ENCODE measurements around the gene DIAPH1.

The DIAPH1 gene

DNA sequence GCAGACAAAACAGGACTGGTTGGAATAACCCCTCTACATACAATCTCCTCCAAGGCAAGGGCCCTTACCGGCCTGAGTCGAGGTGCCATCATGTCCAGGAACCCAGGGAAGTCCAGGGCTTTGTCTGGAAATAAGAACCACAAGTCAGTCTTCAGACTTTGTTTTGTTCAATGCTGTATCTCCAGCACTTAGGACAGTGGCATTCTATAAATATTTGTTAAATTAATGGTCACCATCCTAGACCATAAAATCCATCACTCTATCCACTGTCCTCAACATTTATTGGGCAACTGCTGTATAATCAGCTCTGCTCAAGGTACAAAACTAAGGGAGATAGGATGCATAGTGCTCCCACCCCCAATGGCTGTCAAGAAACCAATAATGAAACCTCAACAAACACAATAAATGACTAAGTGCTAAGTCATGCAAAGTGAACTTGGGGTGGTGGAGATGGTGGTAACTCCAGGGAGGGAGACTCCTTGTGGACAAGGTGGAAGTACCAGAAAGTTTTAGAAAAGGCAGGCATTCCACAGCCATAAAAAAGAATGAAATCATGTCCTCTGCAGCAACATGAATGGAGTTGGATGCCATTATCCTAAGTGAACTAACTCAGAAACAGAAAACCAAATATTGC lies 23.0 kb upstream of the DIAPH1 start:
- Histone ChIP-seq H3K27ac (no peak overlapping the region), H3K4me3 (no peak overlapping the region)

DNA sequence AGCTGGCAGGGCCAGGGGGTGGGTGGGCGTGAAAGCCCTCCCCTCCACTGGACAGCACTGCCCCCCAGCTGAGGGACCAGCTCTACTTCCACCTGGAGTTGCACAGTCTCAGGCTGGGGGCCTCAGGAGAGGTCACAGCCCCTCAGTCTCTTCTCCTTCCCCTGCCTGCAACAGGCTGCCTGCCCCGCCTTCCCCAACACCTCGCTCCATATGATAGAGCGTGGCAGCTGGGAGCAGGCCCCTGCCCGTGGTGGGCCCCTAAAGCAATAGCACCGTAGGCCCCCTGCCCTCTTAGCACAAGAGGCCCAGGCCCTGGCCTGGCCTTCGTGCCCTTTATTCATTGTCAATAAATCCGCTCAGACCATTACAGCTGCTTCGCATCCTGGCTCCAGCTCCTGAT lies 21.9 kb upstream of the DIAPH1 start:
- Histone ChIP-seq H3K4me3 (no peak overlapping the region), H3K27ac (no peak overlapping the region)

DNA sequence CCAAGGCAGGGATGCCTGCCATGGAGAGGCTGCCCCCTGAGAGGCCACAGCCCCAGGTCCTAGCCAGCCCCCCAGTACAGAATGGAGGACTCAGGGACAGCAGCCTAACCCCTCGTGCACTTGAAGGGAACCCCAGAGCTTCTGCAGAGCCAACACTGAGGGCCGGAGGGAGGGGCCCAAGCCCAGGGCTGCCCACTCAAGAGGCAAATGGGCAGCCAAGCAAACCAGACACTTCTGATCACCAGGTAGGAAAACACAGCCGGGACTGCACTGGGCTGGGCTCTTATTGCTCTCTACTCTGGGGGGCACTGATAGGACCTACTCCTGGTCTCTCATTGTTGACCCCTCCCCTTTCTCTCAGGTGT lies 21.2 kb upstream of the DIAPH1 start:
- Histone ChIP-seq H3K27ac (no peak overlapping the region), H3K4me3 (no peak overlapping the region)

DNA sequence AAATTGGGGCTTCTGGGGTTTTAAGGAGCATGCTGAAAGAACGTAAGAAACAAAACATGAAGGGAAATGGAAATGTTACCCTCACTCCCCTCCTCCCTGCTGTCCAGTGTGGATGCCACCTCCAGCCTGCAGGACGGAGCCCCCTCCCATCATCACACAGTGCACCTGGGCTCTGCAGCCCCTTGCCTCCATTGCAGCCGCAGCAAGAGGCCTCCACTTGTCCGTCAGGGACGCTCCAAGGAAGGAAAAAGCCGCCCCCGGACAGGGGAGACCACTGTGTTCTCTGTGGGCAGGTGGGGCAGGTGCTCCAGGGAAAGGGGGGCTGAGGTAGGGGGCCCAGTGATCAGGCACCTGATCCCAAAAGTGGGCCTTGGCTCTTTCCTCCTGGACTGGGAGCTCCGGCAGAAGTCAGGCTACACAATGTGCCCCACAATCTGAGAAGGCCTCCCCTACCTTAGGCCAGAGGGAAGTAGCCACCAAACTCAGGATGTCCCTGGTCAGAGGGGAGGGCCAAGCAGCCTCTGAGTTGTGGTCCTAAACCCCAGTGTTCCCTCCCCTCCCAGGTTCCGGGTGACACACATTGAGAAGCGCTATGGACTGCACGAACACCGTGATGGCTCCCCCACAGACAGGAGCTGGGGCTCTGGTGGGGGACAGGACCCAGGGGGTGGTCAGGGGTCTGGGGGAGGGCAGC lies 20.7 kb upstream of the DIAPH1 start:
- Histone ChIP-seq H3K27ac (no peak overlapping the region), H3K4me3 (no peak overlapping the region)

DNA sequence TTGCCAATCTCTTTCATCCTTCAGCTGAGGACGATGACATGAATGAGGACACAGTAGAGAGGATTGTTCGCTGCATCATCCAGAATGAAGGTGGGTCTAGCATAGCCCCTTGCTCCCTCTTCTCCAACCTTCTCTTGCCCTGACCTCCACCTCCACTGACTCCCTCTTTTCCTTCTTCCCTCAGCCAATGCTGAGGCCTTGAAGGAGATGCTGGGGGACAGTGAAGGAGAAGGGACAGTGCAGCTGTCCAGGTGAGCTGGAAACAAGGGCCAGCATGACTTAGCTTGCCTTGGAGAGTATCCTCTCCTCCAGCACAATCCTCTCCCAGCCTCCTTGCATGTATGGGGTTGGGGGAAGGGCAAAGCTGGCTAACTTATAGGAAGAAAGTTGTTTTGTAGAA lies 20.0 kb upstream of the DIAPH1 start:
- H3K4me3 ChIP-seq, result no peak overlapping the region

DNA sequence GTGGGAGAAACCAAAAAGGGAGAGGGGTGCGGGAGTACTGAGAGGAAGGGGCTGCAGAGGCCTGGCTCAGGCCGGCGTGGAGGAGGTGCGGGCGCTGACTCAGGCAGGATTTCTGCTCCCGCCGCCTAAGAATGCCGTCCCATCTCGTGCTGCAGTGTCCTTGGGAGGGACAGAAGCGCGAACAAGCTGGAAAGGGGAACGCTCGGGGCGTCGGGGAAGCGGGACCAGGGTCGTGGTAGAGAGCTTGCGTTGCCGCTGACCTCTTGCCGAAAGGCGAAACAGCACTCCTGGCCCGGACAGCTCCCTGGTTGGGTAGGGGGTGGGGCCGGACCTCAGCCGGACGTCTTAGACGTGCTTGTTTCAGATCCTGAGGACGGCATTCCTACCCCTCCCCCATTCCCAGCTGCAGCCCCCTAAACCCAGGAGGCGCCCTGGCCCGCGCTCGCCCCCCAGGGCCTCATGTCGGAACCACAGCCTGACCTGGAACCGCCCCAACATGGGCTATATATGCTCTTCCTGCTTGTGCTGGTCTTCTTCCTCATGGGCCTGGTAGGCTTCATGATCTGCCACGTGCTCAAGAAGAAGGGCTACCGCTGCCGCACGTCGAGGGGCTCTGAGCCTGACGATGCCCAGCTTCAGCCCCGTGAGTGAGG lies 19.1 kb upstream of the DIAPH1 start:
- Histone ChIP-seq H3K27ac (peak overlapping the region in 16 of 21 experiments; percentile 23 to 91 (median 80)), H3K4me3 (peak overlapping the region; percentile 52 to 80 (median 74))

More for the DNA sequence above, 20.0 kb upstream of the DIAPH1 start:
- peak overlapping the region in 1 of 21 experiments; percentile 88 for H3K27ac ChIP-seq

DNA sequence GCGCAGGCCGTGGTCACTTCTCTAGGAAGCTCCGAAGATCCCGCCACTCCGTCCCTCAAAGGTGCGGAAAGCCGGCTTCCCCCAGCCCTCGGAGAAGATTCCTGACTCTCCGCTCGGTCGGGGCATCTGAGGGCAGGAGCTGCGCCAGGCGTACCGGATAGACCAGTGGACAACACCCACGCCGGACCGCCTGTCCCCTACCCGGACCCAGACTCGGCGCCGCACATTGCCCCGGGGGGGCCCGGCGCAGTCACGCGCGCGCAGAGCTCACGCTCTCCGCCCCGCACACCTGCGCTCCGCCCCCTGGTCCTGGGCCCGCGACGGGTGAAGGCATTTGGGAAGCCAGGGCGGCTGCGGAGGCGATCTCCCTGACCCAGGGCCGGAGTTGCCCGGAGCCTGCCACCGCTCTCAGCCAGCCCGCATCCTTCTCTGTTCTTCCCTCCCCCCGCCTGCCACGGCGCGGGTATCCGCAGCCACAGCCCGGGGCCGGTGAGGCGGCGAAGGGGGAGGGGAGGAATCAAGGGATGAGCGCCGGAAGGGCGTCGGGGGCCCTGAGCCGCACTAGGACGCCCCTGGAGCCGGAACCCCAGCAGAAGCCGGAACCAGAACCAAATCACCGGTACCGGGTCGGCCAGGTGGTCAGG lies 18.4 kb upstream of the DIAPH1 start:
- Histone ChIP-seq H3K4me3 (peak overlapping the region; percentile 52 to 80 (median 74)), H3K27ac (peak overlapping the region in 20 of 21 experiments; percentile 23 to 91 (median 81))

DNA sequence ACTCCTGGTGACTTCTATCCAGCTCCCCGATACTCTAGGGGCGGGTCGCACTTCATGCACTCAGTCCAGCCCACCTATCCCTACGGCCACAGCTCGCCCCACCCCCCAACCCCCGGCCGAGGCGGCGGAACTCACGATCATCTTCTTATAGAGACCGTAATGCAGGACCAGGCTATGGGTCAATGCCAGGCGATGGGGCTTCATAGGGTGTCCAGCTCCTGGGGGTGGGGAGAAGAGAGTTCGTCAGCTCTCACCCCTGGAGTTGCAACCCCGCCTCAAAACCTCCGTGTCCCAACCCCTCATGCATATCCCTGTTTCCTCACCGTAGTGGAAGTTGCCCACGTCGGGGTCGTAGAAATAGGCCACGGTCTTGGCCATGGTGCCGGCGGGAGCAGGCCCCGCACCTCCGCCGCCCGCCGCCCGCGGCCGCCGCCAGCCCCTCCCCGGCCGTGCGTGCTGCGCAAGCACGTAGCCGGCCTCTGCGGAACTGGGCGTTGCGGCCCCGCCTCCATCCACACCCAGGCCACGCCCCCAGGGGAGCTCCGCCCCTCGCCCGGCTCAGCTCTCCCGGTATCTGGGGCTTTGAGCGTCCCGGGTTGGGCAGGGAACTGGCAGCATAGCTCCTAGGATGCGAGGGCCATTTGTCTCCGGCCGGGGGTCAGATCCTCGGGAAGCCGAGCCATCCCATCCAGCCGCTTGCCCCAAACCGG lies 17.8 kb upstream of the DIAPH1 start, which contains the start of the genes HDAC3 and RELL2:
Gene HDAC3 (minus strand): TSS at position 437 of the 710 bp plus-strand sequence. CDS start 59 bp downstream, at position 378.
Gene RELL2 (plus strand): TSS at position 585 of the 710 bp plus-strand sequence. CDS start 1,229 bp downstream, outside the sequence.
- peak within 1 kb of the TSS; percentile 52 to 80 (median 74) for H3K4me3 ChIP-seq
- peak within 1 kb of the TSS; percentile 36 to 91 (median 82) for H3K27ac ChIP-seq

DNA sequence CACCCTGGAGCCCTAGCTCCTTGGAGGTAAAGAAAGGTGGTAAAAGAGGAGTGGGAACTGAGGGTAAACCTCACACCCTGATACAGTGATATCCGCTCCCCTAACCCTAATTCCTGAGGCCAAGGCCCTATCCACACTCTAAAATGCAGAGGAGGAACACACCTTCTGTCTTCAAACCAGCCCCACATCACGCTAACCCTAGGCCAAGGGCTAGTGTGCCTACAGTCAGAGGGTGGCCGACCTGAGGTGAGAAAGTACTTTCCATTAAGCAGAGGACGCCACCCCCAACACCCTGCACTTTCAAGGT lies 17.3 kb upstream of the DIAPH1 start:
- Histone ChIP-seq H3K27ac (peak overlapping the region in 18 of 21 experiments; percentile 70 to 91 (median 84)), H3K4me3 (peak overlapping the region; percentile 52 to 80 (median 74))

DNA sequence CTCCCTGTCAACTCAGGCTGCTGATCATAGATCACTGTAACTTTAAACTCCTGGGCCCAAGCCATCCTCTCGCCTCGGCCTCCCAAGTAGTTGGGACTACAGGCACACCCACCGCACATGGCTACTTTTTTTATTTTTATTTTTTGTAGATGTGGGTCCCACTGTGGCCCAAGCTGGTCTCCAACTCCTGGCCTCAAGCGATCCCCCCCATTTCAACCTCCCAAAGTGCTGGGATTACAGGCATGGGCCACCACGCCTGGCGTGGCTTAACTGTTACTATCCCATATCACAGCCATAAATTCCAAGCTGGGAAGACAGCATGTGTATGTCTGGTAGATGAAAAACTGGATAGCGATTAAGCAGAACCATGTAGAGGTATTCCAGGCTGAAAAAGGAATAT lies 16.8 kb upstream of the DIAPH1 start:
- H3K27ac ChIP-seq, result peak overlapping the region in 12 of 21 experiments; percentile 73 to 91 (median 82)

DNA sequence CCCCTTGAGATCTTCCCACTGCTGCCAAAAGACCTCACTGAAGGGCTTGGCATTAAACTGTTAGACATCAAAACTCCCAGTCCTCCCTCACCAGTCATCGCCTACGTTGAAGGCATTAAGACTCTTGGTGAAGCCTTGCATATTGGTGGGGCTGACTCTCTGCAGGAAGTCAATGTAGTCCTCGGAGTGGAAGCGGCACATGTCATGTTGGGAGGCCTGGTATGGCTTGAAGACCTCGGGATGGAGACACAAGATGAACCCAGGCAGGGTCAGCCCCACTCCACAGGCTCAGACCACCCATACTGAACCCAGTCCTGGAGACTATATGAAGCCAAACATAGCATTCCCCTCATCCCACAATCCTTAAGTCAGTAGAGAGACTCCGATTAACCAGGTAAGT lies 15.9 kb upstream of the DIAPH1 start:
- Histone ChIP-seq H3K27ac (peak overlapping the region in 2 of 21 experiments; percentile 19 to 37), H3K4me3 (no peak overlapping the region)

More for the DNA sequence above, 16.8 kb upstream of the DIAPH1 start:
- H3K4me3 ChIP-seq, result peak overlapping the region; percentile 52 to 80 (median 74)

DNA sequence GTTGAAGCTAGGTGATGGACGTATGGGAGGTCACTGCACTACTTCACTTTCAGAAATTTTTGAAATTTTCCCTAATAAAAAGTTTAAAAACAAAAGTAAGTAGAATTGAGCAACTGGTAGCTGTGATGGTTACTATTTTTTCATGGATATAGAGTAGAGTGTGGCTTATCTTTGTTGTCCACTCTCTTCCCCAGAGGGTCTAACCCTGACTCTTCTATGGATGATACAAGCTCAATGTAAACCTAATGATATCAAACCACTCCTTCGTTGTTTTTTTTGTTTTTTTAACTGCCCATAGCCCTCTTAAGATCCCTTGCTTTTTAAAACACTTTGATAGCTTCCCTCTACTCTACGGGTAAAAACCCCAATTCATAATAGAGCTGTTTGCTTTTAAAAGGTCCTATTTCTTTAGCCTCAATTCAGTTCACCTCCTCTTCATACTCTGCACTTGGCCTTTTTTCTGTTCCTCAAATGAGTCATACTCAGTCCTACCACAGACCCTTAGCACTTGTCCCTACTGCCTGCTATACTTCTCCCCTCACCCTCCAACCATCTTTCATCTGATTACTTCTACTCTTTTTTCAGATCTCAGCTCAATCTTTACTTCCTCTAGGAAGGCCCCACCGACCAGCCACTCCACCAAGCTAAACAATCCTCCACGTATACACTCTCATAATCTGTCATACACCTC lies 15.2 kb upstream of the DIAPH1 start:
- Histone ChIP-seq H3K27ac (peak overlapping the region in 1 of 21 experiments; percentile 37), H3K4me3 (no peak overlapping the region)

DNA sequence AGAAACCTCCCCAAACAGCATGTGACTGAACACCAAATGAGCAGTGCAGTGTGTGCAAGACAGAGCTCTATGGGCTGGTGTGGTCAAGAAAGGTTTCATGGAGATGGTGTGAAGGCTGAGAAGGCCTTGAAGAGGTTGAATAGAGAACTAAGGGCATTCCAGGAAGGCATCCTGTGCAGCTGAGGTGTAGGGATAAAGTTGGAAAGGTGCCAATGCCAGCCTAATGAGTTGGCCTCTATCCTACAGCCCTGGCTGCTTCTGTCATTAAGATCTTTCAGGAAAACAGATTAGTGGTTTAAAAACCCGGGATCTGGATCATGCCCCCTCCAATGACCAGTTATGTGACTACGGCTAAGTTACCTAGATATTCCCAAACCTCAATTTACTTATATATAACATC lies 13.8 kb upstream of the DIAPH1 start:
- H3K27ac ChIP-seq, result no peak overlapping the region
- H3K4me3 ChIP-seq, result no peak overlapping the region

DNA sequence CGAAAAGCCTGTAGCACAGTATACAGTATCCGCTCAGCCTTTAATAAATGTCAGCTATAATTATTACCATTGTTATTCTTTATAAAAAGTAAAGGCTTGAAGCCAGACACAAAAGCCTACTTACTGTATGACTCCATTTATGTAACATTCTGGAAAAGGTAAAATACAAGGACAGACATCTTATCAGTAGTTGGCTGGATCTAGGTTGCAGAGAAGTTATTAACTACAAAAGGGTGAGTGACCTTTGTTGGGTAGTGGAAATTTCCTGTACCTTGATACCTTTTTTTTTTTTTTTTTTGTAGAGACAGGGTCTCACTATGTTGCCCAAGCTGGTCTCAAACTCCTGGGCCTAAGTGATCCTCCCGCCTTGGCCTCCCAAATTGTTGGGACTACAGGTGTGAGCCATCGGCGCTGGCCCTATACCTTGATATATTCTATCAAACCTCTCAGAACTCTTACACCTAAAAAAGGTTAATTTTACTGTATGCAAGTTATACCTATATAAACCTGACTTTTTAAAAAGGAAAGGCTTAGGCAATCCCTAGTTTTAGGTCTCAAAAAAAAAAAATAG lies 11.9 kb upstream of the DIAPH1 start:
- Histone ChIP-seq H3K27ac (no peak overlapping the region), H3K4me3 (no peak overlapping the region)

DNA sequence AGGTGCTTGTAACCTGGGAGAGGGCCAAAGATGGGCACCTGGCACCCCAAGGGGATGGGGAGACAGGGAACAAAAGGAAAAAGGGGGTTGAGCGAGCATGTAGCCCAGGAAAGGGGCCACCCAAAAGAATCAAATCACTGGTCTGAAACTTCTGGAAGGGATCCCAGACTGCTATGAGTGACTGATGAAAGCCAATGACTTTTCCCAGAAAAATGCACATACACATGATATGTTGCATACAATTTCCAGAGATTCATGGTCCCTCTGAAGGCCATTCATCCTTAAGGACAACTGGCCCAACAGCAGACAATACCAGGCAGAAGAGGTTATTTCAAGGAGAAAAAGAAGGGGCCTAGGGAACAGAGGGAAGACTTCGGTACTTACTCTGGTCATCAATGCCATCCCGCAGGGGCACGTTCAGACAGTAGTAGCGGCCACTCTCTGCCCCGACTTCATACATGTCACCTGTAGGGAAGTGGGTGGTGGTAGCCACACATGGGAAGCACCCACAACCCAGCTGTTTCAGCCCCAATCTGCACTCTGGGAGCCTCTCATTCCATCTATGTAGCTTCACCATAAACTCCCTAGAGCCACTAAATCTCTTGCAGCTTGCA lies 9.5 kb upstream of the DIAPH1 start:
- no peak overlapping the region for H3K27ac ChIP-seq
- H3K4me3 ChIP-seq, result no peak overlapping the region

DNA sequence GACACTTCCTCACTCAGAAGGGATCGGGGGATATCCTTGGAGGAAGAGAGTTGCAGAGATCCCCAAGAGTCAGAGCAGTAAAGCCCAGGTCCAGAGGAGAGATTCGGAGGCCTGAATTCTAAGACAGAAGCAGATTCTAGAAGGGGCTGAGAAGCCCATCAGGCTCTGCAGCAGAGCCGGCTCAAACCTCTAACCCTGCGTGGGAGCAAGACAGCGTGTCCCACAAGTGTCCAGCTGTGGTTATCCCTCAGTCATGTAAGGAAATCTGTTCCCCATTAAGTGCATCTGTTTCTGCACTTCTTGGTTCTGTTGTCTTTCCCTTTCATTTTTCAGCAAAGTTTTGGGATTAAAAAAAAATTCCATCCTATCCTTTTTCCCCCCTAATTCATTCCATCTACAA lies 4.8 kb upstream of the DIAPH1 start:
- no peak overlapping the region for H3K4me3 ChIP-seq
- peak overlapping the region in 13 of 21 experiments; percentile 0 to 83 (median 66) for H3K27ac ChIP-seq

DNA sequence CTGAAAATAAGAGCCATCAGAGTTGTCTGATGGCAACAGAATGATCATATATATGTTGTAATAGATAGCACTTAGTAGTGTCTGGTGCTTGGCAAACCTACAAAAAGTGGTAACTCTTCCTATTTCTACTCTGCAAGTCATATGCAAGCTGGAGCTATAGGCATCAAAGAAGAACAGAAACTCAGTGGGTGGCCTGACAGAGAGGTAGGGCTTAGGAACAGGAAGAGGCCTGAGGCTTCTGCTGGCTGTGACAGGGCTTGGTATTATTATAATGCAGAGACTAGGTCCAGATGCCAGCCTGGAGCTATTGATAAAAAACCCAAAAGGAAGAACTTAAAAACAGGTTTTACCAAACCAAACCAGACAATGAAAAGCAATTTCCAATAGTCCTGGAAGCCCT lies 4.4 kb upstream of the DIAPH1 start:
- Histone ChIP-seq H3K27ac (peak overlapping the region in 14 of 21 experiments; percentile 10 to 83 (median 65)), H3K4me3 (no peak overlapping the region)

All from skin epidermis (tissue), 12 donors.